A673 (cell line): ENCODE data around the gene CCR8. TPM values are rescaled to one million over a fixed set of nuclear protein-coding genes. Genes with fewer than 3 reads are reported as not detected.

Source experiments
- BruUV-seq: library from RNA; stranded (reverse); fragments of 400-500 nt; replicated peaks from 2 replicates; lab custom pipeline; 2021; lab: Mats Ljungman, UMichigan
- CTCF ChIA-PET: fragments of 300-600 bp; sonication (Branson Sonifier 250); formaldehyde crosslinking; loops from one replicate; lab custom pipeline; 2022; ENCODE audit warnings: antibody characterized with exemption; lab: Charles Lee
- POLR2A ChIA-PET: fragments of 300-600 bp; sonication (Branson Sonifier 250); formaldehyde crosslinking; loops from one replicate; lab custom pipeline; 2022; ENCODE audit warnings: antibody characterized with exemption; ENCODE audit not compliant: low non-redundant PET; lab: Charles Lee
- DNase-seq: peaks from one replicate; pipeline ENCODE4 v3.0.0-alpha.2; 2015; ENCODE audit warnings: low spot score
- H3K27ac ChIP-seq: fragments of 200-600 bp; sonication (generic); 2 replicates; pipeline ENCODE4 v1.5.1; 2016; ENCODE audit warnings: mixed run types, low read depth, mild to moderate bottlenecking, mixed read lengths, antibody characterized with exemption, low read length; ENCODE audit not compliant: poor library complexity, severe bottlenecking
- H3K27me3 ChIP-seq: fragments of 200-600 bp; sonication (generic); replicated peaks from 2 replicates; pipeline ENCODE4 v1.6.1; 2017; ENCODE audit warnings: mixed run types, low read depth, mild to moderate bottlenecking, mixed read lengths, antibody characterized with exemption, low read length; ENCODE audit not compliant: insufficient read depth, poor library complexity
- H3K36me3 ChIP-seq: fragments of 200-600 bp; sonication (generic); 2 replicates; pipeline ENCODE4 v1.6.1; 2016; ENCODE audit warnings: mixed run types, mild to moderate bottlenecking, mixed read lengths, antibody characterized with exemption, low read length; ENCODE audit not compliant: insufficient read depth, poor library complexity, severe bottlenecking
- H3K4me1 ChIP-seq: fragments of 200-600 bp; sonication (generic); 2 replicates; pipeline ENCODE4 v1.6.1; 2017; ENCODE audit warnings: mixed run types, mild to moderate bottlenecking, mixed read lengths, antibody characterized with exemption, low read length; ENCODE audit not compliant: insufficient read depth, poor library complexity, severe bottlenecking
- H3K4me3 ChIP-seq: fragments of 200-600 bp; sonication (generic); 2 replicates; pipeline ENCODE4 v1.5.1; 2016; ENCODE audit warnings: low read depth, mixed run types, mild to moderate bottlenecking, mixed read lengths, low read length; ENCODE audit not compliant: poor library complexity, severe bottlenecking
- H3K9me3 ChIP-seq: fragments of 200-600 bp; sonication (generic); 2 replicates; pipeline ENCODE4 v1.6.1; 2016; ENCODE audit warnings: mixed run types, low read depth, mild to moderate bottlenecking, mixed read lengths, antibody characterized with exemption, low read length; ENCODE audit not compliant: poor library complexity, severe bottlenecking
- CTCF ChIP-seq: fragments of 300-800, 200-600 bp; sonication (generic); conservative IDR thresholded peaks from 2 replicates; pipeline ENCODE4 v1.5.1; 2017; ENCODE audit warnings: low read depth, mild to moderate bottlenecking, antibody characterized with exemption, low read length, moderate library complexity, mixed read lengths
- EZH2 ChIP-seq: fragments of 200-600 bp; sonication (generic); IDR thresholded peaks from 2 replicates; pipeline ENCODE4 v1.6.1; 2017; ENCODE audit warnings: borderline replicate concordance, low read depth, mild to moderate bottlenecking, mixed read lengths, antibody characterized with exemption, low read length; ENCODE audit not compliant: poor library complexity, severe bottlenecking
- intact Hi-C: fragments of 100-400 bp; cut with micrococcal nuclease; formaldehyde crosslinking; loops from one replicate; pipeline ENCODE4 v1.10.0; 2022; ENCODE audit not compliant: unreplicated experiment
- total RNA-seq: library from RNA; stranded (reverse); gene quantifications from 2 replicates; pipeline ENCODE4 v1.2.3, GENCODE V29; 2021

The CCR8 gene
- total RNA-seq, 1 experiment from 2014 or later, result not detected

- no TSS peak for BruUV-seq
- Histone ChIP-seq H3K27ac (no peak overlapping the region), H3K4me1 (no peaks in the 10 kb centered on the region), H3K4me3 (no peak overlapping the region), H3K36me3 (no peaks in the 10 kb centered on the region), H3K27me3 (no peaks in the 10 kb centered on the region), H3K9me3 (no peaks in the 10 kb centered on the region)
- ChIA-PET CTCF (no interaction called here), POLR2A (no interaction called here)
- no peak for DNase-seq
- TF ChIP-seq CTCF, result no peak
- TF ChIP-seq EZH2, result no peak
- intact Hi-C loops, result no loop called here
Observed at GRCh38 chr3:39343760-39344159, 14.3 kb downstream of the CCR8 start.

- BruUV-seq, result no TSS peak
- Histone ChIP-seq H3K27ac (no peak overlapping the region), H3K36me3 (no peaks in the 10 kb centered on the region), H3K4me3 (no peak overlapping the region), H3K4me1 (no peaks in the 10 kb centered on the region), H3K27me3 (no peaks in the 10 kb centered on the region), H3K9me3 (no peaks in the 10 kb centered on the region)
- TF ChIP-seq EZH2 (no peak), CTCF (no peak)
- DNase-seq, result no peak
- intact Hi-C loops, result no loop called here
- CTCF ChIA-PET, result no interaction called here
- POLR2A ChIA-PET, result no interaction called here
Observed at GRCh38 chr3:39344746-39345344, 15.3 kb downstream of the CCR8 start.

GRCh38 chr3:39346785-39347585 lies 17.5 kb downstream of the CCR8 start:
- no peaks in the 10 kb centered on the region for H3K36me3 ChIP-seq
- no peaks in the 10 kb centered on the region for H3K9me3 ChIP-seq
- no peak overlapping the region for H3K27ac ChIP-seq
- intact Hi-C loops, result no loop called here
- no peak for DNase-seq
- TF ChIP-seq EZH2 (no peak), CTCF (no peak)
- BruUV-seq, result no TSS peak
- CTCF ChIA-PET, result no interaction called here
- no peak overlapping the region for H3K4me3 ChIP-seq
- H3K4me1 ChIP-seq, result no peaks in the 10 kb centered on the region
- no peaks in the 10 kb centered on the region for H3K27me3 ChIP-seq
- POLR2A ChIA-PET, result no interaction called here
